ENCODE measurements around the gene NET1.

Gene NET1, protein sequence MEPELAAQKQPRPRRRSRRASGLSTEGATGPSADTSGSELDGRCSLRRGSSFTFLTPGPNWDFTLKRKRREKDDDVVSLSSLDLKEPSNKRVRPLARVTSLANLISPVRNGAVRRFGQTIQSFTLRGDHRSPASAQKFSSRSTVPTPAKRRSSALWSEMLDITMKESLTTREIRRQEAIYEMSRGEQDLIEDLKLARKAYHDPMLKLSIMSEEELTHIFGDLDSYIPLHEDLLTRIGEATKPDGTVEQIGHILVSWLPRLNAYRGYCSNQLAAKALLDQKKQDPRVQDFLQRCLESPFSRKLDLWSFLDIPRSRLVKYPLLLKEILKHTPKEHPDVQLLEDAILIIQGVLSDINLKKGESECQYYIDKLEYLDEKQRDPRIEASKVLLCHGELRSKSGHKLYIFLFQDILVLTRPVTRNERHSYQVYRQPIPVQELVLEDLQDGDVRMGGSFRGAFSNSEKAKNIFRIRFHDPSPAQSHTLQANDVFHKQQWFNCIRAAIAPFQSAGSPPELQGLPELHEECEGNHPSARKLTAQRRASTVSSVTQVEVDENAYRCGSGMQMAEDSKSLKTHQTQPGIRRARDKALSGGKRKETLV

DNA sequence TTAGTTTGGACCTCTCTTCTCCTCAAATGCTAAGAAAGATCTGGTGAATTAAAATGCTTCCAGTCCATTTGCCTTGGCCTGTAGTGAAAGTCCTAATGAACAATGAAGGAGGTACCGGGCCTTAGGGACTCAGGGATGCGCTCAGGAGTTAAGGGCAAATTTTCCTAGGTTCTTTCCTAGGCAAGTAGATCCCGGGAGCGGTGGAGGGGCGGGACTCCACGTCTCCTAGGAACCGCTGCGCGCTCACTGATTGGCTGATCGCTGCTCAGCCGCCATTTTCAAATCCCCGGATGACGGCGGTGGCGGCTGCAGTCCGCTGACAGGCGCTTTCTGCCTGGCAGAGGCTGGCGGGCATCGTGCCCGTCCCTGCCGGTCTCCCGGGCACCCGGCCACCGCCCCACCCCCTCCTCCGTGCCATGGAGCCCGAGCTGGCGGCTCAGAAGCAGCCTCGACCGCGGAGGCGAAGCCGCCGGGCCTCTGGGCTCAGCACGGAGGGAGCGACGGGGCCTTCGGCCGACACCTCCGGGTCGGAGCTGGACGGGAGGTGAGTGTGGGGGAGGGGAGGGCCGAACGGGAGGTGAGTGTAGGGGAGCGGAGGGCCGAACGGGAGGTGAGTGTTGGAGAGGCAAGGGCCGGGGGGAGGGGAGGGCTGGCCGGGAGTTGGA, at the start of gene NET1:
TSS of gene NET1 (plus strand) at position 281 of the 665 bp plus-strand sequence. CDS start at position 417, 136 bp downstream.
- peak within 1 kb of the TSS; percentile 93 for H3K4me3 ChIP-seq (replicated peaks; ENCODE audit: low read depth, low read length)
- TF ChIP-seq, protein P1, sequence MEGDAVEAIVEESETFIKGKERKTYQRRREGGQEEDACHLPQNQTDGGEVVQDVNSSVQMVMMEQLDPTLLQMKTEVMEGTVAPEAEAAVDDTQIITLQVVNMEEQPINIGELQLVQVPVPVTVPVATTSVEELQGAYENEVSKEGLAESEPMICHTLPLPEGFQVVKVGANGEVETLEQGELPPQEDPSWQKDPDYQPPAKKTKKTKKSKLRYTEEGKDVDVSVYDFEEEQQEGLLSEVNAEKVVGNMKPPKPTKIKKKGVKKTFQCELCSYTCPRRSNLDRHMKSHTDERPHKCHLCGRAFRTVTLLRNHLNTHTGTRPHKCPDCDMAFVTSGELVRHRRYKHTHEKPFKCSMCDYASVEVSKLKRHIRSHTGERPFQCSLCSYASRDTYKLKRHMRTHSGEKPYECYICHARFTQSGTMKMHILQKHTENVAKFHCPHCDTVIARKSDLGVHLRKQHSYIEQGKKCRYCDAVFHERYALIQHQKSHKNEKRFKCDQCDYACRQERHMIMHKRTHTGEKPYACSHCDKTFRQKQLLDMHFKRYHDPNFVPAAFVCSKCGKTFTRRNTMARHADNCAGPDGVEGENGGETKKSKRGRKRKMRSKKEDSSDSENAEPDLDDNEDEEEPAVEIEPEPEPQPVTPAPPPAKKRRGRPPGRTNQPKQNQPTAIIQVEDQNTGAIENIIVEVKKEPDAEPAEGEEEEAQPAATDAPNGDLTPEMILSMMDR (IDR thresholded peaks at IDR 0.05; ENCODE audit: insufficient read depth, low read length, poor library complexity, severe bottlenecking), result no peak
- DNase-seq (ENCODE audit: extremely low read depth, insufficient read length), result peak; percentile 84
- no peaks in the 10 kb centered on the region for H3K36me3 ChIP-seq (ENCODE audit: control insufficient read depth, insufficient read depth, low read length)
- no peaks in the 10 kb centered on the region for H3K27me3 ChIP-seq (replicated peaks; ENCODE audit: control insufficient read depth, insufficient read depth, low read length)

DNA sequence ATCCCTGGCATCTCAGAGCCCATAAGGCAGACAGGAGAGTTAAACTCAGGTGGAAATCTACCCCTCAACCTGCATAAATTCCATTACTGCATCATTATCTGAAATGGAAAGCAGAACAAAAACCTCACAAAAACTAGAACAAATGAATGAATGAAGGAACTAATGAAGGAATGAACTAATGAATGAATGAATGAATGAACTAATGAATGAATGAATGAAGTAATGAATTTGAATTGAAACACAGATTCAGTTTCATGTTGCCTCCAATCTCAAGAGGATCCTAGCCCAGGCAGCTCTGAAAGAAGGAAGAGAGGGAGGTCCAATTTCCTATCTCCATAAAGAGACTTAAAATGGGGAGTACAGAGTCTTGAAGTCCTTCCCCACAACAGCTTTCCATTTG, 49.5 kb upstream of the NET1 start:
- DNase-seq (ENCODE audit: extremely low read depth, insufficient read length), result no peak
- no peaks in the 10 kb centered on the region for H3K36me3 ChIP-seq (ENCODE audit: control insufficient read depth, insufficient read depth, low read length)
- TF ChIP-seq, protein P1 (IDR thresholded peaks at IDR 0.05; ENCODE audit: insufficient read depth, low read length, poor library complexity, severe bottlenecking), result no peak
- no peaks in the 10 kb centered on the region; the same call in 1 of the 2 replicates for H3K27me3 ChIP-seq (replicated peaks; ENCODE audit: control insufficient read depth, insufficient read depth, low read length)
- H3K4me3 ChIP-seq (replicated peaks; ENCODE audit: low read depth, low read length), result no peak overlapping the region

DNA sequence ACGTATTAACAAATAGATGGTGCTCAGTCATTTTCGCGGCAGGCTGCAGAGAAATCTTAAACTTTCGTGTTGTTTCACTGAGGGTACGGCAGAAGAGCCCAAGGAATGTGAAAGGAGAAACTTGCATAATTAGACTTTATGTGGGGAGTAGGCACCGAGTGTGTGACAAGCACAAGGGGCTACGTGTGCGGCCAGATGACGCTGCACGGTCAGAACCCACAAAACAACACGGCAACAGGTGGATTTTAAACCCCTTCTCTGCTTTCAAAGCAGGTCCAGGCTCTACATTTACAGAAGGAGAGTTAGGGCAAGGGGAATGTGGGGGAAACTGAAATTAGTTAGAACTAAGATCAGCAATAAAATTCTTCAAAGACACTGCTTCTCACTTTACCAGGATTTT, 48.0 kb upstream of the NET1 start:
- TF ChIP-seq, protein P1 (IDR thresholded peaks at IDR 0.05; ENCODE audit: insufficient read depth, low read length, poor library complexity, severe bottlenecking), result no peak
- no peaks in the 10 kb centered on the region; the same call in 1 of the 2 replicates for H3K27me3 ChIP-seq (replicated peaks; ENCODE audit: control insufficient read depth, insufficient read depth, low read length)

DNA sequence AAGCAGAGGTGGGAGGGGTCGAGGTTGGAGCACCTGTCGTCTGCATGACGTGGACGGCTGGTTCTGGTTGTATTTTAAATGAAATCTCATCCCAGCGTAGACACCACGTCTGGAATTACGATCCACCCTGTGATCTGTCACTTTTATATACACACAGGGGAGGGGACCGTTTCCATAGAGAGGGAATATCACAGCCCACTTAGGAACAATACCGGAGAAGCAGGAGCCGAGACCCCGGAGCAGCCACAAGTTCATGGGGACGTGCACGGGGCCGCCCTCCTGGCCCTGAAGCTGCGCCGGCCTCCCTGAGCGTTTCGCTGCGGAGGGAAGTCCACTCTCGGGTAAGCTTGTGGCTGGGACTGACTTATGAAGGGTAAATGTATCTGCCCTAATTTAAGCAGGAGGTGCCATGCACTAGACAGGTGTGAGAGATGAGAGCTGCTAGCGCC, 47.4 kb upstream of the NET1 start, which contains the start of gene UCN3:
TSS of gene UCN3 (plus strand) at position 77 of the 449 bp plus-strand sequence. CDS start 8,755 bp downstream, outside the sequence.
- H3K4me3 ChIP-seq (replicated peaks; ENCODE audit: low read depth, low read length), result no peak within 1 kb of the TSS
- TF ChIP-seq, protein P1 (IDR thresholded peaks at IDR 0.05; ENCODE audit: insufficient read depth, low read length, poor library complexity, severe bottlenecking), result no peak
- DNase-seq (ENCODE audit: extremely low read depth, insufficient read length), result no peak
- no peaks in the 10 kb centered on the region for H3K36me3 ChIP-seq (ENCODE audit: control insufficient read depth, insufficient read depth, low read length)
- no peaks in the 10 kb centered on the region; the same call in 1 of the 2 replicates for H3K27me3 ChIP-seq (replicated peaks; ENCODE audit: control insufficient read depth, insufficient read depth, low read length)

More for the DNA sequence above, 48.0 kb upstream of the NET1 start:
- Histone ChIP-seq H3K4me3 (replicated peaks; ENCODE audit: low read depth, low read length) (no peak overlapping the region), H3K36me3 (ENCODE audit: control insufficient read depth, insufficient read depth, low read length) (no peaks in the 10 kb centered on the region)
- DNase-seq (ENCODE audit: extremely low read depth, insufficient read length), result no peak

DNA sequence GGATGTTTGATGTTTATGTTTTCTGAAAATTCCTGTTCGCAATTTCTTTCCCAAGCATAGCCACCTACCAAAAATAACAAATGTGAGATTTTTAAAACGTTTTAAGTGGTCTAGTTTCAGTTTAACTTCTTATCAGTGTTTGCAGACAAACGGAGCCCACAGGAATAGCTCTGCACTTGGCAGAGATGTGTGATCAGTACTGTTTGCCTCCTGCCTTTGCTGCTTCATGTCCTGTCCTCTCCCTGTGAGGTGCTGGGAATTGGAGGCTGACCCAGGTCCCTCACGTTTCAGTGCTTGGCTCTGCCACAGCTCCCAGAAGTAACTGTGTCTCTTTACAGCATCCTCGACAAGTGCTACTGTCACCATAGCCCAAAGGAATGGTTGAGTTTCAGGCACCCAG, 46.4 kb upstream of the NET1 start:
- Histone ChIP-seq H3K4me3 (replicated peaks; ENCODE audit: low read depth, low read length) (no peak overlapping the region), H3K36me3 (ENCODE audit: control insufficient read depth, insufficient read depth, low read length) (no peaks in the 10 kb centered on the region), H3K27me3 (replicated peaks; ENCODE audit: control insufficient read depth, insufficient read depth, low read length) (no peaks in the 10 kb centered on the region)
- TF ChIP-seq, protein P1 (IDR thresholded peaks at IDR 0.05; ENCODE audit: insufficient read depth, low read length, poor library complexity, severe bottlenecking), result no peak
- DNase-seq (ENCODE audit: extremely low read depth, insufficient read length), result no peak
